Adrenal gland (tissue), 5 donors: Measurements from ENCODE around the gene SLC38A9.

Source experiments
- CTCF ChIP-seq, 6 experiments: fragments of 450-650 bp in 4 of 6; fragments of 200-600 bp in 2 of 6; sonication (generic) in 1 of 6; IDR thresholded peaks; 1 replicate in 5 of 6; 2 replicates in 1 of 6; pipeline versions ENCODE4 v1.5.1 to v1.8.0; 2016 to 2021; ENCODE audit warnings: antibody characterized with exemption in 6 of 6, mild to moderate bottlenecking in 2 of 6, moderate library complexity in 1 of 6
- POLR2A ChIP-seq, 2 donors: fragments of 450-650 bp; IDR thresholded peaks; one replicate each; pipeline ENCODE4 v1.6.1; 2017; ENCODE audit warnings: antibody characterized with exemption in 2 of 2, mild to moderate bottlenecking in 2 of 2, moderate library complexity in 1 of 2
- donor health status: DM: no; HTN: no; CAD: no.

- no peak for TF ChIP-seq CTCF (IDR thresholded peaks at IDR 0.05)
- TF ChIP-seq POLR2A (IDR thresholded peaks at IDR 0.05) = no peak
Observed at GRCh38 chr5:55608595-55609349, 103.4 kb downstream of the SLC38A9 start.
